Gastrocnemius medialis (tissue), 4 donors: Measurements from ENCODE around the gene NEK10. TPM values are rescaled to one million over a fixed set of nuclear protein-coding genes. Genes with fewer than 3 reads are reported as not detected.
"Not testable (repeated sequence)": the region's sequence is repeated elsewhere in the genome, so short reads cannot be mapped to it uniquely, and the experiment has no call there.

Source experiments
- ATAC-seq, 2 donors: fragments of 150-250 bp; one replicate each; pipeline ENCODE4 v1.9.1; 2016
- DNase-seq, 2 donors: peaks; one replicate each; pipeline ENCODE4 v3.0.0-alpha.2; 2019
- H3K27ac ChIP-seq, 4 donors: fragments of 200-600 bp; sonication (generic); 1 replicate in 1 of 4; 2 replicates in 3 of 4; pipeline ENCODE4 v1.5.1; 2016 to 2018; ENCODE audit warnings: mild to moderate bottlenecking in 2 of 4, moderate library complexity in 1 of 4
- H3K27me3 ChIP-seq, 3 donors: fragments of 200-600 bp; sonication (generic) in 2 of 3; 1 replicate in 1 of 3; 2 replicates in 2 of 3; pipeline versions ENCODE4 v1.5.1 to v1.6.0; 2016 to 2019; ENCODE audit warnings: mild to moderate bottlenecking in 1 of 3, moderate library complexity in 1 of 3
- H3K36me3 ChIP-seq, 2 donors: fragments of 200-600 bp; sonication (generic) in 1 of 2; one replicate each; pipeline ENCODE4 v1.5.1; 2017 to 2018
- H3K4me1 ChIP-seq, 2 donors: fragments of 200-600 bp; sonication (generic) in 1 of 2; one replicate each; pipeline ENCODE4 v1.5.1; 2016 to 2017; ENCODE audit warnings: mild to moderate bottlenecking in 2 of 2
- H3K4me3 ChIP-seq, 4 donors: fragments of 200-600 bp; sonication (generic) in 3 of 4; 1 replicate in 1 of 4; 2 replicates in 3 of 4; pipeline ENCODE4 v1.5.1; 2016 to 2019; ENCODE audit warnings: mild to moderate bottlenecking in 2 of 4
- H3K9me3 ChIP-seq, 3 donors: fragments of 200-600 bp; sonication (generic) in 2 of 3; 1 replicate in 1 of 3; 2 replicates in 2 of 3; pipeline ENCODE4 v1.5.1; 2016 to 2019
- POLR2A ChIP-seq, 2 donors: fragments of 450-650 bp; IDR thresholded peaks; one replicate each; pipeline ENCODE4 v1.6.1; 2017; ENCODE audit warnings: antibody characterized with exemption in 2 of 2, mild to moderate bottlenecking in 2 of 2, moderate library complexity in 2 of 2
- in situ Hi-C, 4 donors: fragments of 200-750 bp; cut with MboI; loops; one replicate each; pipeline versions ENCODE4 v1.15.0 to v1.8.0; 2017; ENCODE audit warnings: low sequenced_read_pairs in 4 of 4
- intact Hi-C: fragments of 100-400 bp; cut with DNase I; formaldehyde crosslinking; loops from one replicate; pipeline ENCODE4 v1.15.1; 2023; ENCODE audit warnings: low total_unique reads
- total RNA-seq, 4 donors: library from RNA; depleted of rRNA; stranded (reverse); fragments of >200 nt; gene quantifications; one replicate each; pipeline versions ENCODE4 v1.1.0 to v1.2.3, GENCODE V29; 2016
- TF ChIP-seq, protein P1 (sequence below), 5 experiments: fragments of 450-650 bp in 3 of 5; fragments of 200-600 bp in 2 of 5; sonication (generic) in 2 of 5; IDR thresholded peaks in 4 of 5; conservative IDR thresholded peaks in 1 of 5; 1 replicate in 4 of 5; 2 replicates in 1 of 5; pipeline ENCODE4 v1.5.1; 2016 to 2019; ENCODE audit warnings: antibody characterized with exemption in 5 of 5, mild to moderate bottlenecking in 3 of 5, moderate library complexity in 3 of 5

Gene NEK10
- total RNA-seq, 4 donors from 2014 or later, result 3.6 to 12.8 (median 7.5) TPM

DNA sequence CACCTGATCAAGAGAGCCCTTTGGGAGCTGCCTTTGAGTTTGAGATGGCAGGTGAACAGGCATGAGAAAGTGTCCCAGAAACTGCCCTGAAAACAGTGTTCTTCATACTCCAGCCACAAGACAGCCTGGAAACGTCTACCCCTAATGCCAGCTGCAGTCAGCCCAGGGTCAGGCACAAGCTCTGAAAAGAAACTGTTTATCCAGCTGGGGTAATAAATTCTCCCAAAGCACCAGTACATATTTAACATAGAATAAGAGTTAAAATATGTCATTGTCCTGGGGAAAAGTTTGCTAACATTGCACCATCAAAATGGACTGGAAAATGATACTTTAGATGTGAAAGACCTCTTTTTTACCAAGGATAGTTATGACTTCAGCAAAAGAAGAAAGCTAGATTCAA, 66.3 kb downstream of the NEK10 start:
- no peaks in the 10 kb centered on the region for H3K9me3 ChIP-seq
- intact Hi-C loops, result no loop called here
- in situ Hi-C loops, result loop anchor here in 2 of 4 donors (25.0 kb wide), 2 partner anchors 159 to 384 kb away; no protein-coding TSS in a partner anchor
- H3K27ac ChIP-seq, result no peak overlapping the region
- no peak for TF ChIP-seq POLR2A (IDR thresholded peaks at IDR 0.05)
- TF ChIP-seq, protein P1, sequence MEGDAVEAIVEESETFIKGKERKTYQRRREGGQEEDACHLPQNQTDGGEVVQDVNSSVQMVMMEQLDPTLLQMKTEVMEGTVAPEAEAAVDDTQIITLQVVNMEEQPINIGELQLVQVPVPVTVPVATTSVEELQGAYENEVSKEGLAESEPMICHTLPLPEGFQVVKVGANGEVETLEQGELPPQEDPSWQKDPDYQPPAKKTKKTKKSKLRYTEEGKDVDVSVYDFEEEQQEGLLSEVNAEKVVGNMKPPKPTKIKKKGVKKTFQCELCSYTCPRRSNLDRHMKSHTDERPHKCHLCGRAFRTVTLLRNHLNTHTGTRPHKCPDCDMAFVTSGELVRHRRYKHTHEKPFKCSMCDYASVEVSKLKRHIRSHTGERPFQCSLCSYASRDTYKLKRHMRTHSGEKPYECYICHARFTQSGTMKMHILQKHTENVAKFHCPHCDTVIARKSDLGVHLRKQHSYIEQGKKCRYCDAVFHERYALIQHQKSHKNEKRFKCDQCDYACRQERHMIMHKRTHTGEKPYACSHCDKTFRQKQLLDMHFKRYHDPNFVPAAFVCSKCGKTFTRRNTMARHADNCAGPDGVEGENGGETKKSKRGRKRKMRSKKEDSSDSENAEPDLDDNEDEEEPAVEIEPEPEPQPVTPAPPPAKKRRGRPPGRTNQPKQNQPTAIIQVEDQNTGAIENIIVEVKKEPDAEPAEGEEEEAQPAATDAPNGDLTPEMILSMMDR (IDR thresholded peaks at IDR 0.05 in 4 of 5, conservative IDR thresholded peaks at IDR 0.05 in 1 of 5), result no peak
- no peaks in the 10 kb centered on the region for H3K4me1 ChIP-seq
- DNase-seq, result no peak
- no peak for ATAC-seq
- H3K27me3 ChIP-seq, result no peaks in the 10 kb centered on the region
- peaks cover 0 to 19% of the 10 kb centered on the region in 2 donors for H3K36me3 ChIP-seq
- no peak overlapping the region for H3K4me3 ChIP-seq

DNA sequence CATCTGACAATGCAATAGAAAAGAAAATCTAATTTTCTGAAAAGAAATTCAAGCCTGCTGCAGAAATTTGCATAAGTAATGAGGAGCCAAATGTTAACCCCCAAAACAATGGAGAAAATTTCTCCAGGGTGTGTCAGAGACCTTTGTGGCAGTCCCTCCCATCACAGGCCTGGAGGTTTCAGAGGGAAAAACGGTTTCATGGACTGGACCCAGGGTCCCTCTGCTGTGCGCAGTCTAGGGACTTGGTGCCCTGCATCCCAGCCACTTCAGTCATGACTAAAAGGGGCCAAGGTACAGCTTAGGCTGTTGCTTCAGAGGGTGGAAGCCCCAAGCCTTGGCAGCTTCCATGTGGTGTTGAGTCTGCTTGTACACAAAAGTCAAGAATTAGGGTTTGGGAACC, 70.2 kb downstream of the NEK10 start:
- H3K9me3 ChIP-seq, in situ Hi-C loops, H3K4me3 ChIP-seq, H3K27me3 ChIP-seq, H3K4me1 ChIP-seq, DNase-seq, intact Hi-C loops, ATAC-seq, H3K27ac ChIP-seq: not testable (repeated sequence)
- peaks cover 0 to 17% of the 10 kb centered on the region in 2 donors for H3K36me3 ChIP-seq

- ATAC-seq (no peak), DNase-seq (no peak)
- H3K27ac ChIP-seq, result no peak overlapping the region
- intact Hi-C loops, result no loop called here
- no peak for TF ChIP-seq POLR2A (IDR thresholded peaks at IDR 0.05)
- TF ChIP-seq, protein P1 (IDR thresholded peaks at IDR 0.05 in 4 of 5, conservative IDR thresholded peaks at IDR 0.05 in 1 of 5), result no peak
- no peaks in the 10 kb centered on the region for H3K9me3 ChIP-seq
- no peak overlapping the region for H3K4me3 ChIP-seq
- H3K36me3 ChIP-seq, result peaks cover 0 to 2% of the 10 kb centered on the region in 2 donors
- H3K27me3 ChIP-seq, result no peaks in the 10 kb centered on the region
- no peaks in the 10 kb centered on the region for H3K4me1 ChIP-seq
- in situ Hi-C loops, result no loop called here
Measured at GRCh38 chr3:27293939-27294338, 75.2 kb downstream of the NEK10 start.

DNA sequence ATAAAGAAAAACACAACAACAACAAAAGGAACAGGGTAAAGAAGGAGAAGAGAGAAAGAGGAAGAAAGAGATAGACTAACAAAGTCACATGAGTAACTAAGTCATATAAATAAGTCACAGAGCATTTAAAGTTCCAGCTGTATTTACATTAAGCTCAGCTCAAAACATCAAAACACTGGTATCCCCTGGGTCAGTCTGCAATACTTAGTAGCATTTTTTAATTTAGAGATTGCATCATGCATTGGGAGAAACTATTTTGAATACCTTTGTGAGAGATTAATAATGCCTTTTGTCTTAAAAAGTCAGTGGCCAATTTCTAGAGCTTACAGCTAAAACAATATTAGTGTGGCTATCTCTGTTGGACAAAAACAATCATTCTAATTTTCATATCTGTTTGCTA, 78.4 kb downstream of the NEK10 start:
- Histone ChIP-seq H3K4me1 (no peaks in the 10 kb centered on the region), H3K9me3 (no peaks in the 10 kb centered on the region), H3K4me3 (no peak overlapping the region), H3K27me3 (no peaks in the 10 kb centered on the region), H3K36me3 (no peaks in the 10 kb centered on the region), H3K27ac (no peak overlapping the region)
- in situ Hi-C loops, result no loop called here
- no peak for DNase-seq
- no peak for ATAC-seq
- TF ChIP-seq POLR2A (IDR thresholded peaks at IDR 0.05), result no peak
- TF ChIP-seq, protein P1 (IDR thresholded peaks at IDR 0.05 in 4 of 5, conservative IDR thresholded peaks at IDR 0.05 in 1 of 5), result no peak
- intact Hi-C loops, result no loop called here

GRCh38 chr3:27289769-27290413, 79.3 kb downstream of the NEK10 start:
- in situ Hi-C loops, result no loop called here
- Histone ChIP-seq H3K4me1 (no peaks in the 10 kb centered on the region), H3K27me3 (no peaks in the 10 kb centered on the region), H3K27ac (no peak overlapping the region), H3K36me3 (no peaks in the 10 kb centered on the region), H3K4me3 (no peak overlapping the region), H3K9me3 (no peaks in the 10 kb centered on the region)
- intact Hi-C loops, result no loop called here
- DNase-seq (no peak), ATAC-seq (no peak)
- TF ChIP-seq POLR2A (IDR thresholded peaks at IDR 0.05), result no peak
- TF ChIP-seq, protein P1 (IDR thresholded peaks at IDR 0.05 in 4 of 5, conservative IDR thresholded peaks at IDR 0.05 in 1 of 5), result no peak
